22Rv1 (cell line): ENCODE data around the gene KLHL29.

ENCODE experiments used
- ZFX ChIP-seq: fragments of 450-650 bp; IDR thresholded peaks from 2 replicates; pipeline ENCODE4 v1.6.1; 2017; ENCODE audit warnings: antibody characterized with exemption, borderline replicate concordance
- TF ChIP-seq, protein P1 (sequence below): fragments of 450-650 bp; IDR thresholded peaks from 2 replicates; pipeline ENCODE4 v1.5.1; 2017; ENCODE audit warnings: mild to moderate bottlenecking

DNA sequence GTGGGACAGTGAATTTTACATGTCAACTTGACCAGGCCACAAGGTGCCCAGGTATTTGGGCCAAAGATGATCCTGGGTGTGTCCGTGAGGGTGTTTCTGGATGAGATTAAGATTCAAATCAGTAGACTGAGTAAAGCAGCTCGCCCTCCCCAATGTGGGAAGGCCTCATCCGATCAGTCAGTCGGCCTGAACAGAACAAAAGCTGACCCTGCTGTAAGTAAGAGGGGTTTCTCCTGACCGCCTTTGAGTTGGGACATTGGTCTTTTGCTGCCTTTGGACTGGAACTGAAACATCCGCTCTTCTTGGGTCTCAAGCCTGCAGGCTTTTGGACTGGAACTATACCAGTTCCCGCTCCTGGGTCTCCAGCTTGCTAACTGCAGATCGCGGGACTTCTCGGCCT, 233.3 kb downstream of the KLHL29 start:
- TF ChIP-seq, protein P1, sequence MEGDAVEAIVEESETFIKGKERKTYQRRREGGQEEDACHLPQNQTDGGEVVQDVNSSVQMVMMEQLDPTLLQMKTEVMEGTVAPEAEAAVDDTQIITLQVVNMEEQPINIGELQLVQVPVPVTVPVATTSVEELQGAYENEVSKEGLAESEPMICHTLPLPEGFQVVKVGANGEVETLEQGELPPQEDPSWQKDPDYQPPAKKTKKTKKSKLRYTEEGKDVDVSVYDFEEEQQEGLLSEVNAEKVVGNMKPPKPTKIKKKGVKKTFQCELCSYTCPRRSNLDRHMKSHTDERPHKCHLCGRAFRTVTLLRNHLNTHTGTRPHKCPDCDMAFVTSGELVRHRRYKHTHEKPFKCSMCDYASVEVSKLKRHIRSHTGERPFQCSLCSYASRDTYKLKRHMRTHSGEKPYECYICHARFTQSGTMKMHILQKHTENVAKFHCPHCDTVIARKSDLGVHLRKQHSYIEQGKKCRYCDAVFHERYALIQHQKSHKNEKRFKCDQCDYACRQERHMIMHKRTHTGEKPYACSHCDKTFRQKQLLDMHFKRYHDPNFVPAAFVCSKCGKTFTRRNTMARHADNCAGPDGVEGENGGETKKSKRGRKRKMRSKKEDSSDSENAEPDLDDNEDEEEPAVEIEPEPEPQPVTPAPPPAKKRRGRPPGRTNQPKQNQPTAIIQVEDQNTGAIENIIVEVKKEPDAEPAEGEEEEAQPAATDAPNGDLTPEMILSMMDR, result no peak
- TF ChIP-seq ZFX, result no peak
